Tibial nerve (tissue), 3 donors: Measurements from ENCODE around the gene RUSC2.

ENCODE experiments used
- POLR2A ChIP-seq, 2 donors: fragments of 450-650 bp; IDR thresholded peaks; one replicate each; pipeline ENCODE4 v1.6.1; 2017; ENCODE audit warnings: antibody characterized with exemption in 2 of 2, mild to moderate bottlenecking in 2 of 2, moderate library complexity in 2 of 2
- TF ChIP-seq, protein P1 (sequence below), 5 experiments: fragments of 200-600 bp in 3 of 5; fragments of 450-650 bp in 2 of 5; sonication (generic) in 3 of 5; IDR thresholded peaks; one replicate each; pipeline ENCODE4 v1.5.1; 2016 to 2019; ENCODE audit warnings: antibody characterized with exemption in 5 of 5, mild to moderate bottlenecking in 3 of 5, moderate library complexity in 2 of 5

GRCh38 chr9:35500130-35500748 is 10.3 kb downstream of the RUSC2 start:
- no peak for TF ChIP-seq POLR2A (IDR thresholded peaks at IDR 0.05)
- TF ChIP-seq, protein P1, sequence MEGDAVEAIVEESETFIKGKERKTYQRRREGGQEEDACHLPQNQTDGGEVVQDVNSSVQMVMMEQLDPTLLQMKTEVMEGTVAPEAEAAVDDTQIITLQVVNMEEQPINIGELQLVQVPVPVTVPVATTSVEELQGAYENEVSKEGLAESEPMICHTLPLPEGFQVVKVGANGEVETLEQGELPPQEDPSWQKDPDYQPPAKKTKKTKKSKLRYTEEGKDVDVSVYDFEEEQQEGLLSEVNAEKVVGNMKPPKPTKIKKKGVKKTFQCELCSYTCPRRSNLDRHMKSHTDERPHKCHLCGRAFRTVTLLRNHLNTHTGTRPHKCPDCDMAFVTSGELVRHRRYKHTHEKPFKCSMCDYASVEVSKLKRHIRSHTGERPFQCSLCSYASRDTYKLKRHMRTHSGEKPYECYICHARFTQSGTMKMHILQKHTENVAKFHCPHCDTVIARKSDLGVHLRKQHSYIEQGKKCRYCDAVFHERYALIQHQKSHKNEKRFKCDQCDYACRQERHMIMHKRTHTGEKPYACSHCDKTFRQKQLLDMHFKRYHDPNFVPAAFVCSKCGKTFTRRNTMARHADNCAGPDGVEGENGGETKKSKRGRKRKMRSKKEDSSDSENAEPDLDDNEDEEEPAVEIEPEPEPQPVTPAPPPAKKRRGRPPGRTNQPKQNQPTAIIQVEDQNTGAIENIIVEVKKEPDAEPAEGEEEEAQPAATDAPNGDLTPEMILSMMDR (IDR thresholded peaks at IDR 0.05) = no peak
